Smooth muscle cell (in vitro differentiated cells): ENCODE results near the gene ABI1. TPM values are rescaled to one million over a fixed set of nuclear protein-coding genes. Genes with fewer than 3 reads are reported as not detected.

Experiments
- DNase-seq: peaks from one replicate; lab custom pipeline; 2025; ENCODE audit not compliant: unreplicated experiment; lab: John Stamatoyannopoulos, UW
- H2AFZ ChIP-seq: fragments of 200-600 bp; sonication (generic); 2 replicates; pipeline ENCODE4 v1.6.0; 2016; ENCODE audit warnings: antibody characterized with exemption, low read depth, mild to moderate bottlenecking
- H3F3A ChIP-seq: fragments of 200-600 bp; sonication (generic); 2 replicates; pipeline ENCODE4 v1.6.0; 2017; ENCODE audit warnings: antibody characterized with exemption, low read depth
- H3K27ac ChIP-seq: fragments of 200-600 bp; sonication (generic); 2 replicates; pipeline ENCODE4 v1.5.1; 2016; ENCODE audit warnings: low read depth, mild to moderate bottlenecking
- H3K27me3 ChIP-seq: fragments of 200-600 bp; sonication (generic); 2 replicates; pipeline ENCODE4 v1.6.1; 2016; ENCODE audit warnings: low read depth, mild to moderate bottlenecking
- H3K36me3 ChIP-seq: fragments of 200-600 bp; sonication (generic); 2 replicates; pipeline ENCODE4 v1.5.1; 2016; ENCODE audit warnings: low read depth
- H3K4me1 ChIP-seq: fragments of 200-600 bp; sonication (generic); 2 replicates; pipeline ENCODE4 v1.5.1; 2016; ENCODE audit warnings: low read depth
- H3K4me2 ChIP-seq: fragments of 200-600 bp; sonication (generic); 2 replicates; pipeline ENCODE4 v1.6.0; 2016; ENCODE audit warnings: mild to moderate bottlenecking
- H3K4me3 ChIP-seq: fragments of 200-600 bp; sonication (generic); 2 replicates; pipeline ENCODE4 v1.5.1; 2016; ENCODE audit warnings: mild to moderate bottlenecking
- H3K79me2 ChIP-seq: fragments of 200-600 bp; sonication (generic); 2 replicates; pipeline ENCODE4 v1.6.0; 2016; ENCODE audit warnings: low read depth, mild to moderate bottlenecking
- H3K9ac ChIP-seq: fragments of 200-600 bp; sonication (generic); 2 replicates; pipeline ENCODE4 v1.6.0; 2016; ENCODE audit warnings: low read depth
- H3K9me3 ChIP-seq: fragments of 200-600 bp; sonication (generic); replicated peaks from 2 replicates; pipeline ENCODE4 v1.5.1; 2016; ENCODE audit warnings: low read depth
- H4K20me1 ChIP-seq: fragments of 200-600 bp; sonication (generic); 2 replicates; pipeline ENCODE4 v1.6.0; 2016; ENCODE audit warnings: low read depth
- WGBS: methylation state at CpG from one replicate; pipeline ENCODE4 v1.1.7; 2016; ENCODE audit warnings: low lambda C conversion rate; 5-methylcytosine and 5-hydroxymethylcytosine counted together
- polyA plus RNA-seq: library from polyadenylated mRNA; unstranded; fragments of >200 nt; fragmentation: Nextera tagmentation; extraction: Ambion mirVana; gene quantifications from 2 replicates; pipeline ENCODE4 v1.2.1, GENCODE V29; 2016
- total RNA-seq: library from RNA; depleted of rRNA; stranded (reverse); fragments of >200 nt; gene quantifications from 2 replicates; pipeline ENCODE4 v1.2.3, GENCODE V29; 2014
- TF ChIP-seq, protein P1 (sequence below): fragments of 200-600 bp; sonication (generic); IDR thresholded peaks from 2 replicates; pipeline ENCODE4 v1.5.1; 2017; ENCODE audit warnings: borderline replicate concordance, mild to moderate bottlenecking, antibody characterized with exemption; ENCODE audit not compliant: insufficient read depth, poor library complexity, severe bottlenecking

ABI1 gene
- total and polyA plus RNA-seq, 2 experiments from 2014 or later, result 40.3 to 51.4 TPM

- peaks cover 95% of the 10 kb centered on the region for H3K79me2 ChIP-seq
- H3K9me3 ChIP-seq, result no peaks in the 10 kb centered on the region
- no peaks in the 10 kb centered on the region for H3K4me1 ChIP-seq
- WGBS, result 94% methylated on average over 1 of the region's 1 CpG
- H3K4me3 ChIP-seq, result no peak overlapping the region
- no peak overlapping the region for H3K27ac ChIP-seq
- no peak for DNase-seq
- no peaks in the 10 kb centered on the region for H3K27me3 ChIP-seq
- no peak overlapping the region for H3K4me2 ChIP-seq
- TF ChIP-seq, protein P1, sequence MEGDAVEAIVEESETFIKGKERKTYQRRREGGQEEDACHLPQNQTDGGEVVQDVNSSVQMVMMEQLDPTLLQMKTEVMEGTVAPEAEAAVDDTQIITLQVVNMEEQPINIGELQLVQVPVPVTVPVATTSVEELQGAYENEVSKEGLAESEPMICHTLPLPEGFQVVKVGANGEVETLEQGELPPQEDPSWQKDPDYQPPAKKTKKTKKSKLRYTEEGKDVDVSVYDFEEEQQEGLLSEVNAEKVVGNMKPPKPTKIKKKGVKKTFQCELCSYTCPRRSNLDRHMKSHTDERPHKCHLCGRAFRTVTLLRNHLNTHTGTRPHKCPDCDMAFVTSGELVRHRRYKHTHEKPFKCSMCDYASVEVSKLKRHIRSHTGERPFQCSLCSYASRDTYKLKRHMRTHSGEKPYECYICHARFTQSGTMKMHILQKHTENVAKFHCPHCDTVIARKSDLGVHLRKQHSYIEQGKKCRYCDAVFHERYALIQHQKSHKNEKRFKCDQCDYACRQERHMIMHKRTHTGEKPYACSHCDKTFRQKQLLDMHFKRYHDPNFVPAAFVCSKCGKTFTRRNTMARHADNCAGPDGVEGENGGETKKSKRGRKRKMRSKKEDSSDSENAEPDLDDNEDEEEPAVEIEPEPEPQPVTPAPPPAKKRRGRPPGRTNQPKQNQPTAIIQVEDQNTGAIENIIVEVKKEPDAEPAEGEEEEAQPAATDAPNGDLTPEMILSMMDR, result no peak
- H3K36me3 ChIP-seq, result no peaks in the 10 kb centered on the region
- H4K20me1 ChIP-seq, result peaks cover 99% of the 10 kb centered on the region
- H2AFZ ChIP-seq, result no peak overlapping the region
- no peaks in the 10 kb centered on the region for H3F3A ChIP-seq
- no peak overlapping the region for H3K9ac ChIP-seq
These were observed 36.6 kb downstream of the ABI1 start for GRCh38 chr10:26824015-26824690.

- Histone ChIP-seq H3K27me3 (no peaks in the 10 kb centered on the region), H3K79me2 (peaks cover 92% of the 10 kb centered on the region), H3K9ac (no peak overlapping the region), H3K4me1 (no peaks in the 10 kb centered on the region), H4K20me1 (peaks cover 99% of the 10 kb centered on the region), H3K4me3 (no peak overlapping the region), H3K9me3 (no peaks in the 10 kb centered on the region), H3K27ac (no peak overlapping the region), H3K4me2 (no peak overlapping the region), H3K36me3 (no peaks in the 10 kb centered on the region), H3F3A (no peaks in the 10 kb centered on the region), H2AFZ (no peak overlapping the region)
- DNase-seq, result no peak
- TF ChIP-seq, protein P1, result no peak
- 98% methylated on average over 3 of the region's 3 CpGs for WGBS
These were observed 38.8 kb downstream of the ABI1 start for GRCh38 chr10:26821699-26822570.

DNA sequence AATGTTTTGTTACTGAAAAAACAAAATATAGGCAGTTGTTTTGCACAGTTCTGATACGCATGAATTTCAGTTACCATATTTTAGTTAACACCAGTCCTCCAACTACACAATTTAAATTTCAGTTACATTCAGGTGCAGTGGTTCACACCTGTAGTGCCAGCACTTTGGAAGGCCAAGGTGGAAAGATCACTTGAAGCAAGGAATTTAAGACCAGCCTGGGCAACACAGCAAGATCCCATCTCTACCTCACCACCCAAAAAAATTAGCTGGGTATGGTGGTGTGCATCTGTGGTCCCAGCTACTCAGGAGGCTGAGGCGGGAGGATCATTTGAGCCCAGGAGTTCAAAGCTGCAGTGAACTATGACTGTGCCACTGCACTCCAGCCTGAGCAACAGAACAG lies 45.3 kb downstream of the ABI1 start:
- DNase-seq, result no peak
- H3K36me3 ChIP-seq, result no peaks in the 10 kb centered on the region
- H3K9me3 ChIP-seq, result no peaks in the 10 kb centered on the region
- no peak overlapping the region for H3K4me2 ChIP-seq
- no peaks in the 10 kb centered on the region for H3K4me1 ChIP-seq
- H3K9ac ChIP-seq, result no peak overlapping the region
- H3K27me3 ChIP-seq, result no peaks in the 10 kb centered on the region
- no peak overlapping the region for H3K27ac ChIP-seq
- no peaks in the 10 kb centered on the region for H3F3A ChIP-seq
- 100% methylated on average over 2 of the region's 2 CpGs for WGBS
- H3K4me3 ChIP-seq, result no peak overlapping the region
- H4K20me1 ChIP-seq, result peaks cover 99% of the 10 kb centered on the region
- no peak overlapping the region for H2AFZ ChIP-seq
- H3K79me2 ChIP-seq, result peaks cover 93% of the 10 kb centered on the region
- TF ChIP-seq, protein P1, result no peak
